ENCODE data around the gene SRC. TPM values are rescaled to one million over a fixed set of nuclear protein-coding genes. Genes with fewer than 3 reads are reported as not detected.

The SRC gene
- polyA plus RNA-seq, 1 experiment = 13.9 TPM

DNA sequence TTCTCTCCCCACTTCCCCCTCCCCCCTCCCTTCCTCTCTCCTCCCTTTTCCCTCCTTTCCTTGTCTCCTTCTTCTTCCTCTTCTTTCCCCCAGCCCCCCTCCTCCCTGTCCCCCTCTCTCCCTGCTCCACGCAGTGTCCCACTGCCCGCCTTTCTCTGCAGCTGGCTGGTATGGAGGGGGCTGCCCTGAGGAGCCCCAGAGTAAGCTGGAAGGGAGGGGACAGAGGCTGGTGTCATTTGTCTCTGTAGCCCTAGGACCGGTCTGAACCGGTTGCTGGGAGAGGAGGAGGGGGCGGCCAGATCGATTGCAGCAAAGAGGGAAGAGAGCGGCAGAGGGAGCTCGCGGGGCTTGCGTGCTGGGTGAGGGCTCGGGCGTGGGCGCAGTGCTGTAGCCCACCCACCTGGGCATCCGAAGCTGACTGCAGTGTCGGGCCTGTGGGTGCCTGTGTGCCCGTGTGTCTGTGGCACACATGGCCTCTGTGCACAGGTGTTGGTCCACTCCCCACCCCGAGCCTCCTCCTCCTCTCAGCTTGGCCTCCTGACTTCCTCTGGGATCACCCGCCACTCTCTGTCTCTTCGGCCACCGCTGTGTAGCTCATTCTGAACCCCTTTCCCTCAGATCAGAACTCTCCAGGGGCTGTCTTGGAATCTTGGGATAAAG, 50.6 kb downstream of the SRC start:
- no peak for DNase-seq (ENCODE audit: low read depth, low spot score)
- CTCF ChIA-PET = interaction anchor here (2.2 kb wide), 1 partner anchor 127 kb away, joined by 5 read pairs; no protein-coding TSS in a partner anchor
- Histone ChIP-seq H3K27me3 (ENCODE audit: control insufficient read depth, insufficient read depth, low read length) (no peaks in the 10 kb centered on the region), H3K27ac (ENCODE audit: low read depth, low read length) (no peak overlapping the region), H3K9me3 (ENCODE audit: control insufficient read depth, insufficient read depth, low read length) (no peaks in the 10 kb centered on the region), H3K4me3 (ENCODE audit: low read depth, low read length) (no peak overlapping the region)
- TF ChIP-seq, protein P1, sequence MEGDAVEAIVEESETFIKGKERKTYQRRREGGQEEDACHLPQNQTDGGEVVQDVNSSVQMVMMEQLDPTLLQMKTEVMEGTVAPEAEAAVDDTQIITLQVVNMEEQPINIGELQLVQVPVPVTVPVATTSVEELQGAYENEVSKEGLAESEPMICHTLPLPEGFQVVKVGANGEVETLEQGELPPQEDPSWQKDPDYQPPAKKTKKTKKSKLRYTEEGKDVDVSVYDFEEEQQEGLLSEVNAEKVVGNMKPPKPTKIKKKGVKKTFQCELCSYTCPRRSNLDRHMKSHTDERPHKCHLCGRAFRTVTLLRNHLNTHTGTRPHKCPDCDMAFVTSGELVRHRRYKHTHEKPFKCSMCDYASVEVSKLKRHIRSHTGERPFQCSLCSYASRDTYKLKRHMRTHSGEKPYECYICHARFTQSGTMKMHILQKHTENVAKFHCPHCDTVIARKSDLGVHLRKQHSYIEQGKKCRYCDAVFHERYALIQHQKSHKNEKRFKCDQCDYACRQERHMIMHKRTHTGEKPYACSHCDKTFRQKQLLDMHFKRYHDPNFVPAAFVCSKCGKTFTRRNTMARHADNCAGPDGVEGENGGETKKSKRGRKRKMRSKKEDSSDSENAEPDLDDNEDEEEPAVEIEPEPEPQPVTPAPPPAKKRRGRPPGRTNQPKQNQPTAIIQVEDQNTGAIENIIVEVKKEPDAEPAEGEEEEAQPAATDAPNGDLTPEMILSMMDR (IDR thresholded peaks at IDR 0.05; ENCODE audit: low read depth, low read length) = no peak
- POLR2A ChIA-PET = interaction anchor here (0.6 kb wide), 1 partner anchor 17 kb away, joined by 3 read pairs; no protein-coding TSS in a partner anchor

DNA sequence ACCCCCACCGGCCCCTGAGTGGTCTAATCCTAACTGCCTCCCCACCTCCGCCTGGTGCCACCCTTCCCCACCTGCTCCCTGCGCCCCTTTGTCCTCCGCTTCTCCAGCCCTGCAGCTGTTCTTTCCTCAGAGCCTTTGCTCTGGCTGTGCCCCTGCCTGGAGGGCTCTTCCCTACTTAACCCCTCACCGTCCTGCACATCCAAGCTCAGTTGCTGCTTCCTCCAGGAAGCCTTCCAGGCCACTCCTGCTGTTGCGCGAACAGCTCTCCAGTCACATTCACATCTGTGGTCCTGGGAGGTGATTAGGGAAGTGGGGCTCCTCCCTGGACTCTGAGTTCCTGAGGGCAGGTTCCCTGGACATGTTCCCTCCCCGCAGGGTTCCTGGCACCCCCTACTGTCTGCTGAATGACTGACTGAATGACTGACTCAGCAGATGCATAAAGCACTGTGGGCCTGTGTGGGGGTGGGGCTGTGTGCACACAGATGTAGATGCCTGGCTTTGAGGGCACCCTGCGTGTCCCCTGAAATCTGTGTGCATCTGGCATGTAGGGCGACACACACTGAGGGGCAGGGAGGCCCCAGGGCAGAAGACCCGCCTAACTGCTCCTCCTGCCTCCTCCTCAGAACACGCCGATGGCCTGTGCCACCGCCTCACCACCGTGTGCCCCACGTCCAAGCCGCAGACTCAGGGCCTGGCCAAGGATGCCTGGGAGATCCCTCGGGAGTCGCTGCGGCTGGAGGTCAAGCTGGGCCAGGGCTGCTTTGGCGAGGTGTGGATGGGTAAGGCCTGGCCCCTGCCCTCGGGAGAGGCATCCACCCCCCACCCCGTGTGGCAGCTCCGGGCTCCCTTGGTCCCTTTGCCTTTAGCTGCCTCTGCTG, 51.4 kb downstream of the SRC start:
- ChIA-PET CTCF (interaction anchor here (2.2 kb wide), 1 partner anchor 127 kb away, joined by 5 read pairs; no protein-coding TSS in a partner anchor), POLR2A (interaction anchor here (0.6 kb wide), 1 partner anchor 18 kb away, joined by 3 read pairs; no protein-coding TSS in a partner anchor)
- TF ChIP-seq, protein P1 (IDR thresholded peaks at IDR 0.05; ENCODE audit: low read depth, low read length) = no peak
- Histone ChIP-seq H3K27ac (ENCODE audit: low read depth, low read length) (no peak overlapping the region), H3K27me3 (ENCODE audit: control insufficient read depth, insufficient read depth, low read length) (no peaks in the 10 kb centered on the region), H3K9me3 (ENCODE audit: control insufficient read depth, insufficient read depth, low read length) (no peaks in the 10 kb centered on the region), H3K4me3 (ENCODE audit: low read depth, low read length) (no peak overlapping the region)
- no peak for DNase-seq (ENCODE audit: low read depth, low spot score)

DNA sequence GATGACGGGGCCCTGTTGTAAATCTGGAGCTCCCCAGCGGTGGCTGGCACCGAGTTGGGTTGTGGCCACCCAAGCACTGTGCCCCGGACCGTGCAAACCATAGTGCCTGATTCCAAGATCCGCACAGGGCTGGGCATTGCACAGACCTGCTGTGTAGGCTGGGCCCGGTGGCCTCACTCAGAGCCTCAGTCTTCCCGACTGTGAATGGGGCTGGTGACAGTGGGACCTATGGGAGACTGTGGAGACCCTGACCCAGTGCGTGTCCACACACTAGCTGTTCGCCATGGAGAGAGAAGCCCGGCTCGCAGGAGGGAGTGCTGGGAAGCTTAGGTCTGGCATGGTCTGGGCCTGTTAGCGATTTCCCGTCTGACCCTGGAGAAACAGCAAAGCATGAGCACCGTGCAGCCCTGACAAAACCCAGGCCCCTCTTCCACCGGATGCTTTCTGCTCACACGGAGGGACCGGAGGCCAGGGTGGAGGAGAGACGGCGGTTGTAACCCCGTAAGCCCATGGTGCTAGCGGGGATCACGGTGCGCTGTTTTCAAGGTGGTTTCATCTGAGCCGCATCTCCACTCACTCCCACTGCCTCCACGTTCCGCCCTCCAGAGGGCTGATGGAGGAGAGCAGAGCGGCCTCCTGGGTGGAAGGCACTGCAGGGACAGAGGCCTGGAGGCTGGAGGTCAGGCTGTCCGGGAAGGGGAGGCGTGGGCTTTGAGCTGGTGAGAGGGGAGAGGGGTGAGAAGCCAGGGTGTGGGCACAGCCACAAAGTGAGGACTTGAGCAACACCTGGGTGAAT, 52.2 kb downstream of the SRC start:
- H3K9me3 ChIP-seq (ENCODE audit: control insufficient read depth, insufficient read depth, low read length) = no peaks in the 10 kb centered on the region
- H3K27ac ChIP-seq (ENCODE audit: low read depth, low read length) = no peak overlapping the region
- no peak overlapping the region for H3K4me3 ChIP-seq (ENCODE audit: low read depth, low read length)
- TF ChIP-seq, protein P1 (IDR thresholded peaks at IDR 0.05; ENCODE audit: low read depth, low read length) = no peak
- DNase-seq (ENCODE audit: low read depth, low spot score) = no peak
- POLR2A ChIA-PET = no interaction called here
- H3K27me3 ChIP-seq (ENCODE audit: control insufficient read depth, insufficient read depth, low read length) = no peaks in the 10 kb centered on the region
- CTCF ChIA-PET = interaction anchor here (2.2 kb wide), 1 partner anchor 128 kb away, joined by 5 read pairs; no protein-coding TSS in a partner anchor

DNA sequence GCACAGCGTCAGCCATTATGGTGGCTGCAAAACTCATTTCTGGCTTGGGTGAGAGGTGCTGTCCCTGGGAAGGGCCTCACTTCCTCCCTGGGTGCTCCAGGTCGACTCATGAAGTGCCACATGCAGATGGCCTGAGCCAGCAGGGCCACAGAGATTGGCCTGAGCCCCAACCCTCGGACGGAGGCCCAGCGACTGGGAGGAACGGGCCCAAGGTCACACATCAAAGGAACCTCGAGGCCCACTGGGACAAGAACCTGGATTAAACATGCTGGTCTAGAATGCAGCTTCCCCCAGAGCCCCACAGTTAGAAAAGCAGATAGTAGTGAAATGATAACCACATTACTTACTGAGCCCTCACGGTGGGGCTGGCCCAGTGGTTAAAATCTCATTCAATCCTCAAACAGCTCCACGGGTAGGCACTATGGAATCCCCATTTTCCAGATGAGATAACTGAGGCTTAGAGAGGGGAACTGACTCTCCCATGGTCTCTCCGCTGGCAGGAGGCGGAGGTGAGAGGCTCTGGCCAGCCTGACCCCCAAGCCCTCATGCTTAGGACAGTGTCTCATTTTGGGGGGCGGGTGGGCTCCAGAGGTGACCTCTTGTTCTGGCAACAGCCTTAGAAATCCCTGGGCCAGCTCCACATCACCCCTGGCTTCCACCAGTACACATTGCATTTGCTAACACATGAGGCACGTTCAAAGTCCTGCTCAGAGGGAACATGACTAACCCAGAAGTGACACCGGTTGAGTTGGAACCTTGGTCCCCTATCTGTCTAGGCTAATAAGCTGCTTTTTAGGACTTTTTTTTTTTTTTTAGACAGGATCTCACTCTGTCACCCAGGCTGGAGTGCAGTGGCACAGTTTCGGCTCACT, 53.0 kb downstream of the SRC start:
- Histone ChIP-seq H3K9me3 (ENCODE audit: control insufficient read depth, insufficient read depth, low read length) (no peaks in the 10 kb centered on the region), H3K4me3 (ENCODE audit: low read depth, low read length) (no peak overlapping the region), H3K27ac (ENCODE audit: low read depth, low read length) (no peak overlapping the region), H3K27me3 (ENCODE audit: control insufficient read depth, insufficient read depth, low read length) (no peaks in the 10 kb centered on the region)
- ChIA-PET CTCF (interaction anchor here (1.2 kb wide), 1 partner anchor 130 kb away, joined by 3 read pairs; no protein-coding TSS in a partner anchor), POLR2A (interaction anchor here (0.6 kb wide), 1 partner anchor 117 kb away, joined by 3 read pairs; no protein-coding TSS in a partner anchor)
- DNase-seq (ENCODE audit: low read depth, low spot score) = no peak
- TF ChIP-seq, protein P1 (IDR thresholded peaks at IDR 0.05; ENCODE audit: low read depth, low read length) = no peak

Data from AG04450 (cell line).